Embryonic facial prominence (tissue), 1 donor: Measurements from ENCODE around the gene FIBP.

Source experiments
- DNase-seq: peaks from one replicate; pipeline ENCODE4 v3.0.0-alpha.2; 2016; ENCODE audit errors: extremely low spot score

The FIBP gene

GRCh38 chr11:65844231-65844872 lies 43.9 kb downstream of the FIBP start:
- no peak for DNase-seq

- no peak for DNase-seq
Observed at GRCh38 chr11:65843811-65844210, 44.5 kb downstream of the FIBP start.

GRCh38 chr11:65842144-65842543 lies 46.1 kb downstream of the FIBP start:
- no peak for DNase-seq

- DNase-seq, result no peak
Observed at GRCh38 chr11:65834202-65834601, 54.1 kb downstream of the FIBP start.
